Measurements from ENCODE around the gene DACT1. TPM values are rescaled to one million over a fixed set of nuclear protein-coding genes. Genes with fewer than 3 reads are reported as not detected.
"Not testable (repeated sequence)": the region's sequence is repeated elsewhere in the genome, so short reads cannot be mapped to it uniquely, and the experiment has no call there.

DACT1 gene, protein sequence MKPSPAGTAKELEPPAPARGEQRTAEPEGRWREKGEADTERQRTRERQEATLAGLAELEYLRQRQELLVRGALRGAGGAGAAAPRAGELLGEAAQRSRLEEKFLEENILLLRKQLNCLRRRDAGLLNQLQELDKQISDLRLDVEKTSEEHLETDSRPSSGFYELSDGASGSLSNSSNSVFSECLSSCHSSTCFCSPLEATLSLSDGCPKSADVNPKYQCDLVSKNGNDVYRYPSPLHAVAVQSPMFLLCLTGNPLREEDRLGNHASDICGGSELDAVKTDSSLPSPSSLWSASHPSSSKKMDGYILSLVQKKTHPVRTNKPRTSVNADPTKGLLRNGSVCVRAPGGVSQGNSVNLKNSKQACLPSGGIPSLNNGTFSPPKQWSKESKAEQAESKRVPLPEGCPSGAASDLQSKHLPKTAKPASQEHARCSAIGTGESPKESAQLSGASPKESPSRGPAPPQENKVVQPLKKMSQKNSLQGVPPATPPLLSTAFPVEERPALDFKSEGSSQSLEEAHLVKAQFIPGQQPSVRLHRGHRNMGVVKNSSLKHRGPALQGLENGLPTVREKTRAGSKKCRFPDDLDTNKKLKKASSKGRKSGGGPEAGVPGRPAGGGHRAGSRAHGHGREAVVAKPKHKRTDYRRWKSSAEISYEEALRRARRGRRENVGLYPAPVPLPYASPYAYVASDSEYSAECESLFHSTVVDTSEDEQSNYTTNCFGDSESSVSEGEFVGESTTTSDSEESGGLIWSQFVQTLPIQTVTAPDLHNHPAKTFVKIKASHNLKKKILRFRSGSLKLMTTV
- 10 to 100 TPM; 10.1 to 34.6 (median 13.0) TPM for total RNA-seq

DNA sequence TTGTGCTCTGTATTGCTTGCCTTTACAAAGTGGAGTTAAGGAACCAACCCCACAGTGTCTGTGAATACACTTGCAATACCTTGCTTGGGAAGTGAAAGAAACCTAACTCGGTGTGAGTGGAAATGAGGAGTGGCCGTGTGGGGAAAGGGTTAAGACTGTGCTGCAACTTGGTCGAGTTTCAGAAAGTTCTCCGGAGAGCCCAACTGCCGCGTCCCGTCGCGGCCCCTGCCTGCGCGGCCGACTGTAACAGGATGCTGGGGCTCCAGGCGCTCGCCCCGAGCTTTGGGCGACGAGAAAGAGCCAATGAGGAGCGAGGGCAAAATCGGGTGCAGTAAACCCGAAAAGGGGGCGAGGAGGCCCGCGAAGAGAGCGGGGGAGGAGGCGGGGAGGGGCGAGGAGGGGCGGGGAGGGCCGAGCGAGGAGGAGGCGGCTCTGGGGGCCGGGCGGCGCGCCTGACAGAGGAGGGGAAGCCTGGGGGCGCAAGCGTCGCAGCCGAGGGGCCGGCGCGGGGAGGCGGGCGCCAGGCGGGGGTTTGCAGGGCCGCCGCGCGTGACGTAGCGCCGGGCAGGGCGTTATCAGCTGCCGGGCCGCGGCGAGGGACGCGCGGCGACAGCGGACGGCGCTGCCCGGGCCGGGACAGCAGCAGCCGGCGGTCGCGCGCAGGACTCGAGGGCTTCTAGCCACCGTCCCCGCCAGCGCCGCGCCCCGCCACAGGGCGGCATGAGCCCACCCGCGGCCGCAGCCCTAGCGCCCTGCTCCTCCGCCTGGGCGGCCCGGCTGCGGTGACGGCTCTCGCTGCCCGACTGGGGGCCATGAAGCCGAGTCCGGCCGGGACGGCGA is at the start of gene DACT1:
Gene DACT1, plus strand, starts transcription at position 572 of the 840 bp plus-strand sequence. Its CDS starts 241 bp downstream, at position 813.
- Histone ChIP-seq H3K36me3 (no peaks in the 10 kb centered on the region), H3K9me3 (no peaks in the 10 kb centered on the region), H3K4me3 (replicated peaks in 1 of 3) (peak within 1 kb of the TSS; percentile 55 to 95 (median 61)), H3K4me1 (peaks cover 53 to 56% of the 10 kb centered on the region in 2 donors), H3K27me3 (no peaks in the 10 kb centered on the region), H3K27ac (peak within 1 kb of the TSS; percentile 88 to 98 (median 94))
- intact Hi-C loops (cut with DNase I) = loop anchor here (10.0 kb wide), 2 partner anchors 143 to 387 kb away; no protein-coding TSS in a partner anchor
- DNase-seq = peak; percentile 78 to 80
- 0% methylated on average over 29 to 34 of the region's 94 CpGs for WGBS, 2 donors
- TF ChIP-seq POLR2A (IDR thresholded peaks at IDR 0.05) = peak in 1 of 2 donors; percentile 88
- TF ChIP-seq, protein P1, sequence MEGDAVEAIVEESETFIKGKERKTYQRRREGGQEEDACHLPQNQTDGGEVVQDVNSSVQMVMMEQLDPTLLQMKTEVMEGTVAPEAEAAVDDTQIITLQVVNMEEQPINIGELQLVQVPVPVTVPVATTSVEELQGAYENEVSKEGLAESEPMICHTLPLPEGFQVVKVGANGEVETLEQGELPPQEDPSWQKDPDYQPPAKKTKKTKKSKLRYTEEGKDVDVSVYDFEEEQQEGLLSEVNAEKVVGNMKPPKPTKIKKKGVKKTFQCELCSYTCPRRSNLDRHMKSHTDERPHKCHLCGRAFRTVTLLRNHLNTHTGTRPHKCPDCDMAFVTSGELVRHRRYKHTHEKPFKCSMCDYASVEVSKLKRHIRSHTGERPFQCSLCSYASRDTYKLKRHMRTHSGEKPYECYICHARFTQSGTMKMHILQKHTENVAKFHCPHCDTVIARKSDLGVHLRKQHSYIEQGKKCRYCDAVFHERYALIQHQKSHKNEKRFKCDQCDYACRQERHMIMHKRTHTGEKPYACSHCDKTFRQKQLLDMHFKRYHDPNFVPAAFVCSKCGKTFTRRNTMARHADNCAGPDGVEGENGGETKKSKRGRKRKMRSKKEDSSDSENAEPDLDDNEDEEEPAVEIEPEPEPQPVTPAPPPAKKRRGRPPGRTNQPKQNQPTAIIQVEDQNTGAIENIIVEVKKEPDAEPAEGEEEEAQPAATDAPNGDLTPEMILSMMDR (IDR thresholded peaks at IDR 0.05) = peak in 2 of 6 experiments; percentile 18 to 27

DNA sequence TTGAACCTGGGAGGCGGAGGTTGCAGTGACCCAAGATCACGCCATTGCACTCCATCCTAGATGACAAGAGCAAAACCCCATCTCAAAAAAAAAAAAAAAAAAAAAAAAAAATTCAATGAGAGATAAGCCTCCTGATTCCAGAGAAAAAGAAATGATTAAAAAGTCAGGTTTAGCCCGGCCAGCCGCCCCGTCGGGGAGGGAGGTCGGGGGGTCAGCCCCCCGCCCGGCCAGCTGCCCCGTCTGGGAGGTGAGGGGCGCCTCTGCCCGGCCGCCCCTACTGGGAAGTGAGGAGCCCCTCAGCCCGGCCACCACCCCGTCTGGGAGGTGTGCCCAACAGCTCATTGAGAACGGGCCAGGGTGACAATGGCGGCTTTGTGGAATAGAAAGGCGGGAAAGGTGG is 49.4 kb upstream of the DACT1 start:
- H3K36me3 ChIP-seq; H3K9me3 ChIP-seq; H3K27me3 ChIP-seq; H3K4me1 ChIP-seq; H3K4me3 ChIP-seq (replicated peaks in 1 of 3); DNase-seq; intact Hi-C loops (cut with DNase I); H3K27ac ChIP-seq: not testable (repeated sequence)
- WGBS, 2 donors = 91% methylated on average over 18 of the region's 18 CpGs

DNA sequence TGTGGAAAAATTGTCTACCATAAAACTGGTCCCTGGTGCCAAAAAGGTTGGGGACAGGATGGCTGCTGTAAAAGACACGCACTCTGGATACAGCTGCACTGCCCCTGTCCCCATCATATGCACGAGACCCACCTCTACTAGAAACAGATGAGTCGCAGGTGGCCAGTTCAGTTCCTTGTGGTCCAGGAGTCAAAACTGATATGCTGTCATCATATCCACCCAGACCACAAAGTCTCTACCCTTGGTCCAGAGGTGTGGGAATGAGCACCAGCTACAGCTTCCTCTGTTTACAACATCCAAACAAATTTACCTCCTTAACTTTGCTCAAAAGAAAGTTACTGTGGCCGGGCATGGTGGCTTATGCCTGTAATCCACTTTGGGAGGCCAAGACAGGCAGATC is 43.8 kb upstream of the DACT1 start:
- no peak for TF ChIP-seq POLR2A (IDR thresholded peaks at IDR 0.05)
- TF ChIP-seq, protein P1 (IDR thresholded peaks at IDR 0.05) = no peak
- no peaks in the 10 kb centered on the region for H3K27me3 ChIP-seq
- intact Hi-C loops (cut with DNase I) = no loop called here
- DNase-seq = no peak
- no peak overlapping the region for H3K4me3 ChIP-seq (replicated peaks in 1 of 3)
- H3K36me3 ChIP-seq = no peaks in the 10 kb centered on the region
- H3K9me3 ChIP-seq = no peaks in the 10 kb centered on the region
- H3K4me1 ChIP-seq = no peaks in the 10 kb centered on the region
- H3K27ac ChIP-seq = no peak overlapping the region
- WGBS, 2 donors = 90 to 95% methylated on average over 4 of the region's 4 CpGs

DNA sequence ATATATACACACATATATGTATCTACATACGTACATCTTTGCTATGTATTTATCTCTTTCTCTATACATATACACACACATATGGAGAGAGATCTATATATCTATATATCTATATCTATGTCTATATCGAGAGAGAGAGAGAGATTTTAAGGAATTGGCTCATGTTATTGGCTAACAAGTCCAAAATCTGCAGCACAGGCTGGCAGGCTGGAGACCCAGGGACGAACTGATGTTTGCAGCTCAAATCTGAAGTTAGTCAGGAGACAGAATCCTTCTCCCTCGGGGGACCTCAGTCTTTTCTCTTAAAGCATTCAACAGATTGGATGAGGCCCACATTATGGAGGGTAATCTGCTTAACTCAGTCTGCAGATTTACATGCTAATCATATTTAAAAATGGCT is 40.7 kb upstream of the DACT1 start:
- WGBS, 2 donors = 92 to 94% methylated on average over 4 of the region's 4 CpGs
- intact Hi-C loops (cut with DNase I) = no loop called here
- Histone ChIP-seq H3K9me3 (no peaks in the 10 kb centered on the region), H3K4me1 (no peaks in the 10 kb centered on the region), H3K36me3 (no peaks in the 10 kb centered on the region), H3K4me3 (replicated peaks in 1 of 3) (no peak overlapping the region), H3K27me3 (no peaks in the 10 kb centered on the region), H3K27ac (no peak overlapping the region)
- TF ChIP-seq, protein P1 (IDR thresholded peaks at IDR 0.05) = no peak
- TF ChIP-seq POLR2A (IDR thresholded peaks at IDR 0.05) = no peak
- DNase-seq = no peak

Measured in thyroid gland (tissue), 4 donors.